Amniotic epithelial cell (primary cell): ENCODE results near the gene CST1.
"Not testable (repeated sequence)": the region's sequence is repeated elsewhere in the genome, so short reads cannot be mapped to it uniquely, and the experiment has no call there.

Source experiments
- DNase-seq: peaks from one replicate; pipeline ENCODE4 v3.0.0-alpha.2; 2010; ENCODE audit warnings: low read depth

Gene CST1

GRCh38 chr20:23754731-23755130 is 4.0 kb upstream of the CST1 start:
- DNase-seq = no peak

GRCh38 chr20:23753589-23753988 is 2.9 kb upstream of the CST1 start:
- DNase-seq = no peak

- no peak for DNase-seq
Measured at GRCh38 chr20:23753194-23753548, 2.4 kb upstream of the CST1 start.

GRCh38 chr20:23752481-23753193 is 1.9 kb upstream of the CST1 start:
- no peak for DNase-seq

- DNase-seq = no peak
Measured at GRCh38 chr20:23752019-23752418, 1.3 kb upstream of the CST1 start.

GRCh38 chr20:23749746-23750145 is 989 bp downstream of the CST1 start:
- no peak for DNase-seq

- DNase-seq = not testable (repeated sequence)
Measured at GRCh38 chr20:23748975-23749374, 1.8 kb downstream of the CST1 start.

- DNase-seq = not testable (repeated sequence)
Measured at GRCh38 chr20:23747551-23747950, 3.2 kb downstream of the CST1 start.

GRCh38 chr20:23747092-23747491 is 3.6 kb downstream of the CST1 start:
- DNase-seq = not testable (repeated sequence)

- no peak for DNase-seq
Measured at GRCh38 chr20:23746321-23746720, 4.4 kb downstream of the CST1 start.

GRCh38 chr20:23745247-23745646 is 5.5 kb downstream of the CST1 start:
- no peak for DNase-seq

GRCh38 chr20:23744817-23745216 is 5.9 kb downstream of the CST1 start:
- no peak for DNase-seq

- not testable (repeated sequence) for DNase-seq
Measured at GRCh38 chr20:23735391-23735790, 15.3 kb downstream of the CST1 start.

GRCh38 chr20:23734949-23735348 is 15.8 kb downstream of the CST1 start:
- DNase-seq = not testable (repeated sequence)

GRCh38 chr20:23734440-23734839 is 16.3 kb downstream of the CST1 start:
- not testable (repeated sequence) for DNase-seq

- no peak for DNase-seq
Measured at GRCh38 chr20:23727016-23727415, 23.7 kb downstream of the CST1 start.

GRCh38 chr20:23725102-23725501 is 25.6 kb downstream of the CST1 start:
- no peak for DNase-seq

- DNase-seq = peak; percentile 6
Measured at GRCh38 chr20:23723659-23724307, 27.0 kb downstream of the CST1 start.

GRCh38 chr20:23722851-23723250 is 27.9 kb downstream of the CST1 start:
- DNase-seq = not testable (repeated sequence)

GRCh38 chr20:23721962-23722361 is 28.8 kb downstream of the CST1 start:
- no peak for DNase-seq

- DNase-seq = not testable (repeated sequence)
Measured at GRCh38 chr20:23719351-23719750, 31.4 kb downstream of the CST1 start.

- DNase-seq = not testable (repeated sequence)
Measured at GRCh38 chr20:23711778-23712177, 39.0 kb downstream of the CST1 start.

GRCh38 chr20:23710771-23711170 is 40.0 kb downstream of the CST1 start:
- DNase-seq = no peak

- no peak for DNase-seq
Measured at GRCh38 chr20:23705895-23706294, 44.8 kb downstream of the CST1 start.
